Rectal smooth muscle tissue (tissue), 1 donor: Measurements from ENCODE around the gene NIPA2.

Experiments
- H3K27ac ChIP-seq: one replicate; pipeline ENCODE4 v1.7.0; 2013; ENCODE audit warnings: low read depth, low read length, inconsistent platforms
- H3K27me3 ChIP-seq: one replicate; pipeline ENCODE4 v1.7.0; 2013; ENCODE audit warnings: low read length; ENCODE audit not compliant: control insufficient read depth, insufficient read depth
- H3K36me3 ChIP-seq: one replicate; pipeline ENCODE4 v1.7.0; 2013; ENCODE audit warnings: low read length; ENCODE audit not compliant: control insufficient read depth, insufficient read depth
- H3K4me1 ChIP-seq: one replicate; pipeline ENCODE4 v1.7.0; 2013; ENCODE audit warnings: low read length; ENCODE audit not compliant: control insufficient read depth, insufficient read depth
- H3K4me3 ChIP-seq: one replicate; pipeline ENCODE4 v1.7.0; 2013; ENCODE audit warnings: low read length
- H3K9ac ChIP-seq: one replicate; pipeline ENCODE4 v1.7.0; 2013; ENCODE audit warnings: low read length

Gene NIPA2

GRCh38 chr15:22870865-22871264 lies 32.4 kb downstream of the NIPA2 start:
- no peak overlapping the region for H3K4me3 ChIP-seq
- H3K9ac ChIP-seq = no peak overlapping the region
- H3K36me3 ChIP-seq = peaks cover 52% of the 10 kb centered on the region
- H3K4me1 ChIP-seq = peaks cover 8% of the 10 kb centered on the region
- no peaks in the 10 kb centered on the region for H3K27me3 ChIP-seq
- H3K27ac ChIP-seq = no peak overlapping the region

GRCh38 chr15:22871481-22872086 lies 33.1 kb downstream of the NIPA2 start:
- Histone ChIP-seq H3K27ac (no peak overlapping the region), H3K27me3 (no peaks in the 10 kb centered on the region), H3K9ac (no peak overlapping the region), H3K4me3 (no peak overlapping the region), H3K4me1 (peaks cover 8% of the 10 kb centered on the region), H3K36me3 (peaks cover 44% of the 10 kb centered on the region)

GRCh38 chr15:22872936-22873701 lies 34.7 kb downstream of the NIPA2 start:
- Histone ChIP-seq H3K36me3 (peaks cover 57% of the 10 kb centered on the region), H3K27me3 (no peaks in the 10 kb centered on the region), H3K27ac (no peak overlapping the region), H3K4me3 (no peak overlapping the region), H3K9ac (no peak overlapping the region), H3K4me1 (peaks cover 8% of the 10 kb centered on the region)

- no peak overlapping the region for H3K4me3 ChIP-seq
- H3K27me3 ChIP-seq = no peaks in the 10 kb centered on the region
- no peak overlapping the region for H3K27ac ChIP-seq
- no peak overlapping the region for H3K9ac ChIP-seq
- peaks cover 5% of the 10 kb centered on the region for H3K4me1 ChIP-seq
- peaks cover 59% of the 10 kb centered on the region for H3K36me3 ChIP-seq
Observed at GRCh38 chr15:22873841-22874240, 35.4 kb downstream of the NIPA2 start.

- H3K36me3 ChIP-seq = peaks cover 58% of the 10 kb centered on the region
- H3K4me3 ChIP-seq = no peak overlapping the region
- no peak overlapping the region for H3K9ac ChIP-seq
- H3K4me1 ChIP-seq = peaks cover under 1% of the 10 kb centered on the region
- H3K27ac ChIP-seq = no peak overlapping the region
- H3K27me3 ChIP-seq = no peaks in the 10 kb centered on the region
Observed at GRCh38 chr15:22874256-22874655, 35.8 kb downstream of the NIPA2 start.

GRCh38 chr15:22874966-22875365 lies 36.5 kb downstream of the NIPA2 start:
- Histone ChIP-seq H3K9ac (no peak overlapping the region), H3K27ac (no peak overlapping the region), H3K4me3 (no peak overlapping the region), H3K36me3 (peaks cover 59% of the 10 kb centered on the region), H3K4me1 (no peaks in the 10 kb centered on the region), H3K27me3 (no peaks in the 10 kb centered on the region)

GRCh38 chr15:22877117-22877516 lies 38.7 kb downstream of the NIPA2 start:
- Histone ChIP-seq H3K36me3 (peaks cover 53% of the 10 kb centered on the region), H3K27ac (no peak overlapping the region), H3K4me3 (no peak overlapping the region), H3K9ac (no peak overlapping the region), H3K4me1 (no peaks in the 10 kb centered on the region), H3K27me3 (no peaks in the 10 kb centered on the region)

- Histone ChIP-seq H3K27ac (no peak overlapping the region), H3K4me3 (no peak overlapping the region), H3K36me3 (peaks cover 50% of the 10 kb centered on the region), H3K27me3 (no peaks in the 10 kb centered on the region), H3K4me1 (no peaks in the 10 kb centered on the region), H3K9ac (no peak overlapping the region)
Observed at GRCh38 chr15:22877607-22878006, 39.1 kb downstream of the NIPA2 start.

GRCh38 chr15:22878103-22878502 lies 39.6 kb downstream of the NIPA2 start:
- no peaks in the 10 kb centered on the region for H3K4me1 ChIP-seq
- no peaks in the 10 kb centered on the region for H3K27me3 ChIP-seq
- no peak overlapping the region for H3K4me3 ChIP-seq
- no peak overlapping the region for H3K27ac ChIP-seq
- H3K36me3 ChIP-seq = peaks cover 47% of the 10 kb centered on the region
- H3K9ac ChIP-seq = no peak overlapping the region

GRCh38 chr15:22880068-22880980 lies 41.9 kb downstream of the NIPA2 start:
- no peaks in the 10 kb centered on the region for H3K4me1 ChIP-seq
- peaks cover 31% of the 10 kb centered on the region for H3K36me3 ChIP-seq
- H3K27me3 ChIP-seq = no peaks in the 10 kb centered on the region
- H3K9ac ChIP-seq = no peak overlapping the region
- H3K4me3 ChIP-seq = no peak overlapping the region
- H3K27ac ChIP-seq = no peak overlapping the region

GRCh38 chr15:22880981-22881738 lies 42.7 kb downstream of the NIPA2 start:
- Histone ChIP-seq H3K9ac (no peak overlapping the region), H3K4me3 (no peak overlapping the region), H3K4me1 (no peaks in the 10 kb centered on the region), H3K27ac (no peak overlapping the region), H3K36me3 (peaks cover 31% of the 10 kb centered on the region), H3K27me3 (no peaks in the 10 kb centered on the region)
